Stomach (tissue), 9 donors: ENCODE data around the gene CDKN2AIPNL. TPM values are rescaled to one million over a fixed set of nuclear protein-coding genes. Genes with fewer than 3 reads are reported as not detected.

ENCODE experiments used
- DNase-seq, 2 donors: peaks; one replicate each; pipeline versions ENCODE4 v3.0.0 to v3.0.0-alpha.2; 2013 to 2019
- H3K27ac ChIP-seq, 5 donors: fragments of 200-600 bp in 4 of 5; sonication (generic) in 4 of 5; one replicate each; pipeline ENCODE4 v1.5.1; 2013 to 2019; ENCODE audit warnings: mild to moderate bottlenecking in 1 of 5, moderate library complexity in 1 of 5
- H3K27me3 ChIP-seq, 3 donors: fragments of 200-600 bp; sonication (generic); one replicate each; pipeline ENCODE4 v1.5.1; 2017 to 2019; ENCODE audit warnings: mixed run types in 1 of 3
- H3K36me3 ChIP-seq, 4 donors: fragments of 200-600 bp; sonication (generic); 1 replicate in 3 of 4; 2 replicates in 1 of 4; pipeline ENCODE4 v1.5.1; 2016 to 2019
- H3K4me1 ChIP-seq, 4 donors: fragments of 200-600 bp; sonication (generic); one replicate each; pipeline ENCODE4 v1.5.1; 2016 to 2019
- H3K4me3 ChIP-seq, 4 donors: fragments of 200-600 bp; sonication (generic) in 3 of 4; one replicate each; pipeline ENCODE4 v1.5.1; 2016 to 2019; ENCODE audit warnings: mild to moderate bottlenecking in 1 of 4
- H3K9me3 ChIP-seq, 4 donors: fragments of 200-600 bp; sonication (generic); one replicate each; pipeline ENCODE4 v1.5.1; 2016 to 2019
- EP300 ChIP-seq: sonication (generic); formaldehyde crosslinking; IDR thresholded peaks from one replicate; pipeline ENCODE4 v1.6.1; 2017; ENCODE audit warnings: antibody characterized with exemption
- POLR2A ChIP-seq, 4 donors: fragments of 450-650 bp; IDR thresholded peaks; one replicate each; pipeline ENCODE4 v1.6.1; 2016; ENCODE audit warnings: antibody characterized with exemption in 4 of 4, control low read depth in 2 of 4, mild to moderate bottlenecking in 1 of 4, moderate library complexity in 1 of 4
- POLR2AphosphoS5 ChIP-seq, 3 donors: sonication (generic); formaldehyde crosslinking; IDR thresholded peaks; one replicate each; pipeline ENCODE4 v1.6.1; 2016; ENCODE audit warnings: antibody characterized with exemption in 3 of 3
- WGBS, 5 donors: extraction: QIAGEN DNeasy Blood & Tissue Kit in 3 of 5; methylation state at CpG; one replicate each; pipeline versions ENCODE4 v1.1.5 to v1.1.7; 2013 to 2018; 5-methylcytosine and 5-hydroxymethylcytosine counted together
- intact Hi-C: fragments of 100-400 bp; cut with DNase I; formaldehyde crosslinking; loops from one replicate; pipeline ENCODE4 v1.15.1; 2023; ENCODE audit warnings: low total_unique reads
- polyA plus RNA-seq, 3 donors: library from polyadenylated mRNA; stranded (reverse); fragments of 200-250 nt; gene quantifications; one replicate each; pipeline ENCODE4 v1.2.3, GENCODE V29; 2013
- total RNA-seq, 5 donors: library from RNA; depleted of rRNA; stranded (reverse); fragments of >200 nt; gene quantifications; one replicate each; pipeline versions ENCODE4 v1.1.0 to v1.2.3, GENCODE V29; 2014 to 2016
- TF ChIP-seq, protein P1 (sequence below), 7 experiments: fragments of 450-650 bp in 4 of 7; fragments of 200-600 bp in 3 of 7; sonication (generic) in 3 of 7; IDR thresholded peaks; one replicate each; pipeline ENCODE4 v1.5.1; 2016 to 2019; ENCODE audit warnings: antibody characterized with exemption in 7 of 7, control low read depth in 2 of 7, mild to moderate bottlenecking in 1 of 7
- donor health status: healthy with polysubstance abuse.
- donor health status: Bipolar disorder and iron deficiency.
- donor health status: healthy.

Gene CDKN2AIPNL
- total and polyA plus RNA-seq, 8 donors, result 2.0 to 49.7 (median 30.3) TPM

DNA sequence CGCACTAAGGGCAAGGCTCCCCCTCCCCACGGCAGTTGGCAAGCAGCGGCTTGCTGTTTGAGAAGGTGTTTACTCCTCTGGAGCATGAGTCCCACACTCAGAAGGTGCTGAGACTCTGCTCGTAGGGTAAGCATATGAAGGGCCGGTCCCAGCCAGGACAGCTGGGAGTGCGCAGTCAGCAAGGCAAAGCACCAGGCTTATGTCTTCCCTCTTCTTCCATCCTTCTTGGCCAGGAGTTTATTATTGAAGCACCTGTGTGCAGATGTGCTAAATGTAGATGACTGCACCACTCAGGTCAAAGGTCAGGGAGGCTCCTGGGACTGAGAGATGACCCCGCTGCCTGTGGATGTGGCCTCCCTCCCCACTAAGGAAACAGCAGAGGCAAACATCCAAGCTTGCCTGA, 27.0 kb upstream of the CDKN2AIPNL start:
- H3K27ac ChIP-seq, result peak overlapping the region; percentile 11 to 82 (median 71)
- no peak for DNase-seq
- no peaks in the 10 kb centered on the region for H3K36me3 ChIP-seq
- intact Hi-C loops, result no loop called here
- WGBS, 5 donors, result 69 to 90% (median 87%) methylated on average over 7 of the region's 7 CpGs
- H3K4me3 ChIP-seq, result no peak overlapping the region
- H3K27me3 ChIP-seq, result no peaks in the 10 kb centered on the region
- peaks cover 27 to 36% (median 32%) of the 10 kb centered on the region in 4 donors for H3K4me1 ChIP-seq
- H3K9me3 ChIP-seq, result no peaks in the 10 kb centered on the region
- TF ChIP-seq POLR2A (IDR thresholded peaks at IDR 0.05) (no peak), EP300 (no peak), POLR2AphosphoS5 (IDR thresholded peaks at IDR 0.05) (no peak)
- TF ChIP-seq, protein P1, sequence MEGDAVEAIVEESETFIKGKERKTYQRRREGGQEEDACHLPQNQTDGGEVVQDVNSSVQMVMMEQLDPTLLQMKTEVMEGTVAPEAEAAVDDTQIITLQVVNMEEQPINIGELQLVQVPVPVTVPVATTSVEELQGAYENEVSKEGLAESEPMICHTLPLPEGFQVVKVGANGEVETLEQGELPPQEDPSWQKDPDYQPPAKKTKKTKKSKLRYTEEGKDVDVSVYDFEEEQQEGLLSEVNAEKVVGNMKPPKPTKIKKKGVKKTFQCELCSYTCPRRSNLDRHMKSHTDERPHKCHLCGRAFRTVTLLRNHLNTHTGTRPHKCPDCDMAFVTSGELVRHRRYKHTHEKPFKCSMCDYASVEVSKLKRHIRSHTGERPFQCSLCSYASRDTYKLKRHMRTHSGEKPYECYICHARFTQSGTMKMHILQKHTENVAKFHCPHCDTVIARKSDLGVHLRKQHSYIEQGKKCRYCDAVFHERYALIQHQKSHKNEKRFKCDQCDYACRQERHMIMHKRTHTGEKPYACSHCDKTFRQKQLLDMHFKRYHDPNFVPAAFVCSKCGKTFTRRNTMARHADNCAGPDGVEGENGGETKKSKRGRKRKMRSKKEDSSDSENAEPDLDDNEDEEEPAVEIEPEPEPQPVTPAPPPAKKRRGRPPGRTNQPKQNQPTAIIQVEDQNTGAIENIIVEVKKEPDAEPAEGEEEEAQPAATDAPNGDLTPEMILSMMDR (IDR thresholded peaks at IDR 0.05), result no peak

DNA sequence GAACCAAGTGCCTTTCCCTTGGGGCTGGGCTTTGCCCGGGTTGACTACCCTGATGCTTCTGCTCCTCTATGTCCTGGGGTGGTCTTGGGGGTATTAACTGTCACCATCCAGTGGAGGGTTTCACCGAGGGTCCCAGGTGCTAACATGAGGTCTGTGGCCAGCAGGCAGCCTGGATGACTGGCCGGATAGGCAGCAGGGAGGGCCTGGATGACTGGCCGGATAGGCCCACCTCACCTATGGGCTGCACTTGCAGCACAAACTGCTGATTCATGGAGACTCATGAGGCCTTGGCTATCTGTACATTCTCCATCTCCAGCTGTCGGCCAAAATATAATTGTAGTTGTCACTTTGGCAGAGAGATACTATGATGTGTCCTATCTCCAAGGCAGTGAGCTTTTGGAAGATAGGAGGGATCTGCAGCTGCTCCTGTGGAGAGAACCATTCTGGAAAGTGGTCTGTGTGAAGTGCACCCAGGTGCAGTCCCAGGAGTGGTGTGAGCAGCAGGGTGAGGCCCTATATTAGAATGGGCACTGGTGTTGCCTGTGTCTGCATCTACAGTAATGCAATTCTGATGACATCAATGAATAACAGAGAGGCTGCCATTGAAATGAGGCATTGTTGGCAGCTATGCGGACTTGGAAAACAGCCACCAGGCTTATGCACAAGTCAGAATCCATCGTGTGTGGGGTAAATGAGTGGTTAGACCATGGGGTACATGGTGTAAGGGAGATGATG, 26.3 kb upstream of the CDKN2AIPNL start:
- Histone ChIP-seq H3K4me1 (peaks cover 27 to 36% (median 32%) of the 10 kb centered on the region in 4 donors), H3K9me3 (no peaks in the 10 kb centered on the region), H3K27me3 (no peaks in the 10 kb centered on the region), H3K27ac (peak overlapping the region in 4 of 5 donors; percentile 58 to 82 (median 76)), H3K36me3 (no peaks in the 10 kb centered on the region), H3K4me3 (no peak overlapping the region)
- intact Hi-C loops, result no loop called here
- WGBS, 5 donors, result 65 to 76% (median 72%) methylated on average over 5 to 7 of the region's 7 CpGs
- no peak for TF ChIP-seq EP300
- no peak for TF ChIP-seq POLR2AphosphoS5 (IDR thresholded peaks at IDR 0.05)
- no peak for TF ChIP-seq POLR2A (IDR thresholded peaks at IDR 0.05)
- TF ChIP-seq, protein P1 (IDR thresholded peaks at IDR 0.05), result no peak
- peak in 1 of 2 donors; percentile 44 for DNase-seq

DNA sequence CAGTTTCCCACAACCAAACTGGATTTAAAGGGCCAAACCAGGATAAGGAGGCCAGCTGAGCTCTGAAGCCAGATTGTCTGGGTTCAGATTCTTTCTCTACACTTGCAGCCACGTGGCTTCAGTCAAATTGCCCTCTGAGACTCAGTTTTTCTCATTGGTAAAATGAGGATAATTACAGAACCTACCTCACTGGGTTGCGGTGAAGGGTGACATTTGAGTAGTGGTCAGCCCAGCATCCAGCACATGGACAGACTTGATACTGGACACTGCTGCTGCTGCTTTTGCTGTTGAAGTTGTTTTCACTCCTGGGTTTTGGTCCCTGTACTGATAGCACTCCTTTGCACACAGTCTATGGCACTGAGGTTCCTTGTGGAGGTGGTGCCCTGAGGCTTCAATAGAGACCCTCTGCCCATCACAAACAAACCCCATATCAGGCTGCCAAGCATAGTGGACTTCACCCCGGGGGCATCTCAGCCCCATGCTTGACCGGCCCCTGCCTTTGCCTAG, 25.7 kb upstream of the CDKN2AIPNL start:
- TF ChIP-seq, protein P1 (IDR thresholded peaks at IDR 0.05), result no peak
- no peak for TF ChIP-seq EP300
- no peak for TF ChIP-seq POLR2AphosphoS5 (IDR thresholded peaks at IDR 0.05)
- no peak for TF ChIP-seq POLR2A (IDR thresholded peaks at IDR 0.05)
- no peaks in the 10 kb centered on the region for H3K9me3 ChIP-seq
- peaks cover 27 to 36% (median 32%) of the 10 kb centered on the region in 4 donors for H3K4me1 ChIP-seq
- no peaks in the 10 kb centered on the region for H3K36me3 ChIP-seq
- peak overlapping the region in 4 of 5 donors; percentile 58 to 82 (median 76) for H3K27ac ChIP-seq
- H3K27me3 ChIP-seq, result no peaks in the 10 kb centered on the region
- 77 to 84% (median 79%) methylated on average over 3 to 4 of the region's 4 CpGs for WGBS, 5 donors
- intact Hi-C loops, result no loop called here
- no peak for DNase-seq
- H3K4me3 ChIP-seq, result peak overlapping the region in 1 of 4 donors; percentile 15

GRCh38 chr5:134436523-134437339, 25.1 kb upstream of the CDKN2AIPNL start:
- TF ChIP-seq EP300, result no peak
- TF ChIP-seq POLR2AphosphoS5 (IDR thresholded peaks at IDR 0.05), result peak in 2 of 3 donors; percentile 25 to 64
- TF ChIP-seq, protein P1 (IDR thresholded peaks at IDR 0.05), result no peak
- no peak for TF ChIP-seq POLR2A (IDR thresholded peaks at IDR 0.05)
- Histone ChIP-seq H3K4me3 (peak overlapping the region in 1 of 4 donors; percentile 15), H3K36me3 (no peaks in the 10 kb centered on the region), H3K27ac (peak overlapping the region; percentile 27 to 82 (median 71)), H3K4me1 (peaks cover 27 to 36% (median 32%) of the 10 kb centered on the region in 4 donors), H3K27me3 (no peaks in the 10 kb centered on the region), H3K9me3 (no peaks in the 10 kb centered on the region)
- WGBS, 5 donors, result 19 to 31% (median 22%) methylated on average over 17 to 20 of the region's 20 CpGs
- DNase-seq, result peak; percentile 80 to 94
- intact Hi-C loops, result no loop called here
